GM11168 (cell line): ENCODE results near the gene MON2.
"Not testable (repeated sequence)": the region's sequence is repeated elsewhere in the genome, so short reads cannot be mapped to it uniquely, and the experiment has no call there.

ENCODE experiments used
- in situ Hi-C: fragments of 300-500 bp; cut with MboI; formaldehyde crosslinking; loops from one replicate; pipeline ENCODE4 v1.12.0; 2022; ENCODE audit warnings: low sequenced_read_pairs; ENCODE audit not compliant: unreplicated experiment

Gene MON2

GRCh38 chr12:62466594-62467491, at the start of gene MON2:
TSS of gene MON2 (plus strand) at chr12:62466826. CDS start at chr12:62467208, 382 bp downstream.
- in situ Hi-C loops = no loop called here

- in situ Hi-C loops = no loop called here
Measured at GRCh38 chr12:62426089-62426488, 40.5 kb upstream of the MON2 start.

GRCh38 chr12:62429457-62429856, 37.2 kb upstream of the MON2 start:
- in situ Hi-C loops = no loop called here

GRCh38 chr12:62434494-62435302, 31.9 kb upstream of the MON2 start:
- in situ Hi-C loops = loop anchor here (10.0 kb wide), 1 partner anchor 360 kb away; no protein-coding TSS in a partner anchor

- in situ Hi-C loops = loop anchor here (10.0 kb wide), 1 partner anchor 359 kb away; no protein-coding TSS in a partner anchor
Measured at GRCh38 chr12:62435303-62436163, 31.1 kb upstream of the MON2 start.

- in situ Hi-C loops = loop anchor here (10.0 kb wide), 1 partner anchor 359 kb away; no protein-coding TSS in a partner anchor
Measured at GRCh38 chr12:62436164-62436503, 30.5 kb upstream of the MON2 start.

DNA sequence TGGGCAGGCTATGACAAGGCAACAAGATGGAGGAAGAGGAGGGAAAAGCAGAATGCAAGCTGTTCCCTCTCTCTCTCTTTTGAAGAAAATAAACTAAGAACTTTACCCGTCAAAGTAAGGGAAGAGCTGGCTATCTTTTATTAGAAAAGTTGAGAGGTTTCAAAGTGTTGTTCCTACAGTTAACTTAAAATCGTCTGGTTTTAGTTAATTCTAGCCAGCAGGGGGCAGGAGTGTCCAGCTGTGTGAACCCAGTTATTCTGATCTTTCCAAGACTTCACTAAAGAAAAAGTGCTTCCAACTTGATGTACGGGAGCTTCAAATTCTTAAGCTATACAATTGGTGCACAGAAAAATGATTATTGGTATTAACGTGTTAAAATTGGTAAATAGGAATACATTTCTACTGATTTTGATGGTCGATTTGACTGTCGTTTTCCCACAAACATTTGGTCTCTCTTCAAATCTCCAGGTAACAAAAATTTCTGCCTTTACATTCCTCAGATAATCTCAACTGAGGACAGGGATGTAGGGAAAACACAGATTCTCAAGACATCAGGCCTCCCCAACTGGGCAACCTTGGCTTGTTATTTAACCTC, 28.4 kb upstream of the MON2 start:
- in situ Hi-C loops = loop anchor here (10.0 kb wide), 1 partner anchor 357 kb away; no protein-coding TSS in a partner anchor

DNA sequence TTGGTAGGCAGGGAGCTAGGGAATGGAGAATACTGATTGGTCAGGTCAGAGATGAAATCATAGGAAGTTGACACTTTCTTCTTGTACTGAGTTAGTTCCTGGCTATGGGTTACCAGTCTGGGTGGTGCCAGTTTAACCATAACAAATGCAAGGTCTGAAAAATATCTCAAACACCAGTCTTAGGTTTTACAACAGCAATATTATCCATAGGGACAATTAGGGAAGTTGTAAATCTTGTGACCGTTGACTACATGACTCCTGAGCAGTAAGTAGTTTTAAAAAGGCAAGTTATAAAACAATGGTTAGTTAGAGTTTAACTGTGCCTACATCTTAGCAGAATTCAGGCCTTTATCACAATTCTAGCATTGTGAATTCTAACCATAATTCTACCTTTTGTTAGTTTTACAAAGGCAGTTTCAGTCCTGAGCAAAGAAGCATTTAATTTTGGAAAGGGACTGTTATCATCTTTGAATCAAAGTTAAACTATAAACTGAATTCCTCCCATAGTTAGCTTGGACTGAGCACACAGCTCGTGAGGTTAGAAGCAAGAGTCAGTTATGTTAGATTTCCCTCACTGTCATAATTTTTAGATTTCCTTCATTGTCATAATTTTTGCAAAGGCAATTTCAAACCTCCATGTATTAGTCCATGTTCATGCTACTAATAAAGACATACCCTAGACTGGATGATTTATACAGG, 19.7 kb upstream of the MON2 start:
- in situ Hi-C loops = no loop called here

GRCh38 chr12:62448436-62448835, 18.2 kb upstream of the MON2 start:
- in situ Hi-C loops = no loop called here

DNA sequence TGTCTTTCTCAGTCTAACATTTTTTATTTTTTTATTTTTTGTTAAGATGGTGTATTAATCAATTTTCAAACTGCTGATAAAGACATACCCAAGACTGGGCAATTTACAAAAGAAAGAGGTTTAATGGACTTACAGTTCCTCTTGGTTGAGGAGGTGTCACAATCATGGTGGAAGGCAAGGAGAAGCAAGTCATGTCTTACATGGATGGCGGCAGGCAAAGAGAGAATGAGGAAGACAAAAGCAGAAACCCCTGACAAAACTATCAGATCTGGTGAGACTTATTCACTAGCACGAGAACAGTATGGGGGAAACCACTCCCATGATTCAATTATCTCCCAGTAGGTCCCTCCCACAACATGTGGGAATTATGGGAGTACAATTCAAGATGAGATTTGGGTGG, 11.2 kb upstream of the MON2 start:
- in situ Hi-C loops = not testable (repeated sequence)

DNA sequence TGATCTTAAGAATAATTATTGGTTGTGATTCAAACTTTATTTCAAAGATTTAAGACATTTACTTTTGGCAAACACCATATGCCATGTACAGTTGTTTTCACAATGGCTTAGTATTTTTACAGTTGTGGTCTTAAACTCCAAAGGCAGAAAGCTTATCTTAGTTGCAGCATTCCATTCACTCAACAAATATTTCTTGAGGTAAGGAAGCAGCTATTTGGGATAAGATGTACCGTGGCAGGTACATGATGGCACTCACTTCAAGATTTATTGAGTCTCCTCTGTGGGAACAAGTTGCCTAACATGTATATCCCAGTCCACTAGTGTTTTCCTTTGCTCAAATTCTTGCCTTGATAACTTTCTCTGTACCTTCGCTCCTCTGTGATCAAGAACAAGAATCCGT, 8.0 kb upstream of the MON2 start:
- in situ Hi-C loops = no loop called here

- in situ Hi-C loops = no loop called here
Measured at GRCh38 chr12:62459976-62460375, 6.7 kb upstream of the MON2 start.

DNA sequence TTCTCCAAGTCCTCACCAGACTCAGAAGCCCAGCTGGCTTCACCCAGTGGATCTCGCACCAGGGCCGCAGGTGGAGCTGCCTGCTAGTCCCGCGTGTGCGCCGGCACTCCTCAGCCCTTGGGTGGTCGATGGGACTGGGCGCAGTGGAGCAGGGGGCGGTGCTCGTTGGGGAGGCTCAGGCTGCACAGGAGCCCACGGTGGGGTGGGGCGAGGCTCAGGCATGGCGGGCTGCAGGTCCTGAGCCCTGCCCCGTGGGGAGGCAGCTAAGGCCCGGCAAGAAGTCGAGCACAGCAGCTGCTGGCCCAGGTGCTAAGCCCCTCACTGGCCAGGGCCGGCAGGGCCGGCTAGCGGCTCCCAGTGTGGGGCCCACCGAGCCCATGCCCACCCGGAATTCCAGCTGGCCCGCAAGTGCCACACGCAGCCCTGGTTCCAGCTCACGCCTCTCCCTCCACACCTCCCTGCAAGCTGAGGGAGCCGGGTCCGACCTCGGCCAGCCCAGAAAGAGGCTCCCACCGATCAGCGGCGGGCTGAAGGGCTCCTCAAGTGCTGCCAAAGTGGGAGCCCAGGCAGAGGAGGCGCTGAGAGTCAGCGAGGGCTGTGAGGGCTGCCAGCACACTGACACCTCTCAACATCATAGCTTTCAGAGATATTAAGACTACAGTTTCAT, 5.3 kb upstream of the MON2 start:
- in situ Hi-C loops = not testable (repeated sequence)

GRCh38 chr12:62463252-62463651, 3.4 kb upstream of the MON2 start:
- in situ Hi-C loops = not testable (repeated sequence)

- in situ Hi-C loops = no loop called here
Measured at GRCh38 chr12:62466018-62466593, 520 bp upstream of the MON2 start.

DNA sequence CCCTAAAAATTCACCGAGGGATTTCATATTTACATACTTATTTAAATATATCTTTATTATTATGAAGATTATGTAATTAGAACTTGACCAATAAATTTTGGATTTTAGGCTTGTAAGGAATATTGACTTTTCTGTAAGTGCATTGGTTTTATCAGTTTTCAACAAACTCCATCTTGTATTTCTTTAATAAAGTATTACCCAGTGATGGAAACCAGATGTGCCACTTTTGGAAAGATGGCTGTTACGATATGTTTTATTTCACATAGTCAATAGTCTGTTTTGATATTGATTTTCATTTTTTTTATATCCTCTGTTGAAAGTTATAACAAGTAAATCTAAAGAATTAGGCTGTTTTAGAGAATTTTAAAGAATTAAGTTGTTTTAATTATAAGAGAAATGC, 1.8 kb downstream of the MON2 start:
- in situ Hi-C loops = no loop called here

DNA sequence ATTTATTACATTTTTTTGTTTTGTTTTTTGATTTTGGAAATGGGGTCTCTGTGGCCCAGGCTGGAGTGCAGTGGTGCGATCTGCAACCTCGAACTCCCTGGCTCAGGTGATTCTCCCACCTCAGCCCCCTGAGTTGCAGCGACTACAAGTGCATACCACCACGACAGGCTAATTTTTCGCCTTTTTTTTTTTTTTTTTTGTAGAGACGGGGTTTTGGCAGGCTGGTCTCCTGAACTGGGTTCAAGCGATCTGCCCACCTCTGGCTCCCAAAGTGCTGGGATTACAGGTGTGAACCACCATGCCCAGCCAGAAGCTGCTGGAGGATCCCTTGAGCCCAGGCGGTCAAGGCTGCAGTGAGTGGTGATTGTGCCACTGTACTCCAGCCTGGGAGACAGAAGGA, 2.3 kb downstream of the MON2 start:
- in situ Hi-C loops = no loop called here

DNA sequence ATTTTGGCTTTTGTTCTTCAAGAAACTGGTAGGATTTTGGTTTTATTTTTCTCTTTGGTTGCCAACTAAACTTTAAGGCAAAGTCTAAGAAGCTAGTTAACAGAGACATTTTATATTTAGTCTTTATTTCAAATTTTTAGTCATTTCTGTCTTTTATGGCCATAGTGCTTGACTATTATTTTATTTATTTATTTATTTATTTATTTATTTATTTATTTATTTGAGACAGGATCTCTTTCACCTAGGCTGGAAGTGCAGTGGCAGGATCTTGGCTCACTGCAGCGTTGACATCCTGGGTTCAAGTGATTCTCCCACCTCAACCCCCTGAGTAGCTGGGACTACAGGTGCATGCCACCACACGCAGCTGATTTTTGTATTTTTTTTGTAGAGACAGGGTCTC, 3.1 kb downstream of the MON2 start:
- in situ Hi-C loops = no loop called here
